Psoas muscle (tissue), 8 donors: ENCODE results near the gene PITPNM1. TPM values are rescaled to one million over a fixed set of nuclear protein-coding genes. Genes with fewer than 3 reads are reported as not detected.
A peak's percentile ranks its signal among the peaks of the same experiment; 100 is the strongest.

Source experiments
- ATAC-seq, 4 donors: fragments of 200-7000 bp; cut with Tn5 transposase; one replicate each; pipeline ENCODE4 v1.9.1; 2020; ENCODE audit warnings: moderate library complexity in 3 of 4, mild to moderate bottlenecking in 2 of 4
- DNase-seq, 2 donors: peaks; one replicate each; pipeline ENCODE4 v3.0.0-alpha.2; 2020
- H3K27ac ChIP-seq: fragments of 200-600 bp; one replicate; pipeline ENCODE4 v1.8.0; 2022
- H3K27me3 ChIP-seq, 3 donors: fragments of 200-600 bp in 1 of 3; one replicate each; pipeline versions ENCODE4 v1.6.1 to v1.8.0; 2013 to 2022; ENCODE audit warnings: low read length in 2 of 3, mild to moderate bottlenecking in 2 of 3, moderate library complexity in 1 of 3; ENCODE audit not compliant: insufficient read depth in 3 of 3
- H3K36me3 ChIP-seq, 2 donors: fragments of 200-600 bp in 1 of 2; one replicate each; pipeline versions ENCODE4 v1.6.1 to v1.8.0; 2013 to 2022; ENCODE audit warnings: low read depth in 1 of 2, mild to moderate bottlenecking in 1 of 2, moderate library complexity in 1 of 2; ENCODE audit not compliant: insufficient read depth in 1 of 2
- H3K4me1 ChIP-seq: fragments of 200-600 bp; one replicate; pipeline ENCODE4 v1.8.0; 2022
- H3K4me3 ChIP-seq: fragments of 200-600 bp; one replicate; pipeline ENCODE4 v1.8.0; 2022; ENCODE audit warnings: mild to moderate bottlenecking
- H3K9me3 ChIP-seq: fragments of 200-600 bp; one replicate; pipeline ENCODE4 v1.8.0; 2022
- WGBS, 3 donors: extraction: QIAGEN DNeasy Blood & Tissue Kit; methylation state at CpG; one replicate each; pipeline versions ENCODE4 v1.1.6 to v1.1.7; 2013; 5-methylcytosine and 5-hydroxymethylcytosine counted together
- intact Hi-C, 2 donors: fragments of 100-400 bp; cut with DNase I; formaldehyde crosslinking; loops; one replicate each; pipeline versions ENCODE4 v1.11.0 to v1.14.2; 2022
- polyA plus RNA-seq, 3 donors: library from polyadenylated mRNA; stranded (reverse); fragments of 200-250 nt; gene quantifications; one replicate each; pipeline ENCODE4 v1.2.3, GENCODE V29; 2013
- total RNA-seq, 4 donors: library from RNA; stranded (reverse); fragmentation: NEBNext Ultra II Directional in 2 of 4; extraction: Animal tissue kit (Norgen Biotek cat#: 25700) in 2 of 4; gene quantifications; one replicate each; pipeline versions ENCODE4 v1.2.1 to v1.2.4, GENCODE V29; 2021 to 2023
- TF ChIP-seq, protein P1 (sequence below): fragments of 200-600 bp; IDR thresholded peaks from one replicate; pipeline ENCODE4 v1.8.0; 2022; ENCODE audit warnings: antibody characterized with exemption
- donor health status: healthy with polysubstance abuse.
- donor health status: DM: no; HTN: no; CAD: no; lungs with moderate emphysema.
- donor health status: Bipolar disorder and iron deficiency.
- donor health status: healthy.
- donor health status: DM: yes; HTN: yes; CAD: no.
- donor health status: DM: no; HTN: no; CAD: no.
- donor health status: DM: no; HTN: no; CAD: no.
- donor health status: DM: yes; HTN: yes; CAD: no.

The PITPNM1 gene
- total and polyA plus RNA-seq, 7 donors, result 2.3 to 16.1 (median 7.1) TPM

DNA sequence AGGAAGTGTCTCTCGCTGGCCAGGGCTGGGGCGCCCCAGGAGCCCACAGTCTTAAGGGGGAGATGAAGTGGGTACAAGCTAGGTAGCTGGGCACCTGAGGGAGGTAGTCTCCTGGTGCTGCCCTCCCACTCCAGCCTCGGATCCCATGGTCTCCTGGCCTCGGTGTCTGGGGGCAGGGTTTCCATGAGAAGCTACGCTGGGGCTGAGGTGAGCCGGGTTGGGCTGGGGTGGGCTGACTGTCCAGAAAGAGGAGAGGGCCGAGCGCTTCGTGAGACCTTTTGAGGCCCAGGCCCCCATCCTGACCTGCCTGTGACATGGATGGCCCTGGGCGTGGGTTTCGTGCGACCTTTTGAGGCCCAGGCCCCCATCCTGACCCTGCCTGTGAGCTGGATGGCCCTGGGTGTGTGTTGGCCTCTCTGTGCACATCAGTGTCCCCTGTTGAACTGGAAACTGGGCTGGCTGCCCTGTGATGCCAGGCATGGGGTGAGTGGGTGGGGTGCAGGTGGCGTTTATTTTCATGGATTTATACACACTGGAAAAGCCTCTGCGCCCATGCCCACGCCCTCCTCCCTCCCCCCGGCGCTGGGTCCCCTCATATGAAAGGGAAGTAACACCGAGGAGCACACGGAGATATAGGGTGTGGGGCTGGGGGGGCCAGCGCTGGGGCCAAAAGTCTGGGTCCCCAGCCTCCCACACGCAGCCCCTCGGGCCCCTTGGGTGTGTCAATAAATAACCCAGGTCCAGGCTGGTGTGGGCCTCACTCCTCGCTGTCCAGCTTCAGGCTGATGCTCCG is 13.7 kb downstream of the PITPNM1 start:
- H3K27ac ChIP-seq, result no peak overlapping the region
- H3K27me3 ChIP-seq, result no peaks in the 10 kb centered on the region
- intact Hi-C loops, result no loop called here
- H3K4me3 ChIP-seq, result no peak overlapping the region
- peaks cover 0 to 44% of the 10 kb centered on the region in 2 donors for H3K36me3 ChIP-seq
- WGBS, 3 donors, result 72 to 81% (median 80%) methylated on average over 21 to 24 of the region's 24 CpGs
- ATAC-seq (no peak), DNase-seq (no peak)
- TF ChIP-seq, protein P1, sequence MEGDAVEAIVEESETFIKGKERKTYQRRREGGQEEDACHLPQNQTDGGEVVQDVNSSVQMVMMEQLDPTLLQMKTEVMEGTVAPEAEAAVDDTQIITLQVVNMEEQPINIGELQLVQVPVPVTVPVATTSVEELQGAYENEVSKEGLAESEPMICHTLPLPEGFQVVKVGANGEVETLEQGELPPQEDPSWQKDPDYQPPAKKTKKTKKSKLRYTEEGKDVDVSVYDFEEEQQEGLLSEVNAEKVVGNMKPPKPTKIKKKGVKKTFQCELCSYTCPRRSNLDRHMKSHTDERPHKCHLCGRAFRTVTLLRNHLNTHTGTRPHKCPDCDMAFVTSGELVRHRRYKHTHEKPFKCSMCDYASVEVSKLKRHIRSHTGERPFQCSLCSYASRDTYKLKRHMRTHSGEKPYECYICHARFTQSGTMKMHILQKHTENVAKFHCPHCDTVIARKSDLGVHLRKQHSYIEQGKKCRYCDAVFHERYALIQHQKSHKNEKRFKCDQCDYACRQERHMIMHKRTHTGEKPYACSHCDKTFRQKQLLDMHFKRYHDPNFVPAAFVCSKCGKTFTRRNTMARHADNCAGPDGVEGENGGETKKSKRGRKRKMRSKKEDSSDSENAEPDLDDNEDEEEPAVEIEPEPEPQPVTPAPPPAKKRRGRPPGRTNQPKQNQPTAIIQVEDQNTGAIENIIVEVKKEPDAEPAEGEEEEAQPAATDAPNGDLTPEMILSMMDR, result no peak
- no peaks in the 10 kb centered on the region for H3K9me3 ChIP-seq
- H3K4me1 ChIP-seq, result no peaks in the 10 kb centered on the region

DNA sequence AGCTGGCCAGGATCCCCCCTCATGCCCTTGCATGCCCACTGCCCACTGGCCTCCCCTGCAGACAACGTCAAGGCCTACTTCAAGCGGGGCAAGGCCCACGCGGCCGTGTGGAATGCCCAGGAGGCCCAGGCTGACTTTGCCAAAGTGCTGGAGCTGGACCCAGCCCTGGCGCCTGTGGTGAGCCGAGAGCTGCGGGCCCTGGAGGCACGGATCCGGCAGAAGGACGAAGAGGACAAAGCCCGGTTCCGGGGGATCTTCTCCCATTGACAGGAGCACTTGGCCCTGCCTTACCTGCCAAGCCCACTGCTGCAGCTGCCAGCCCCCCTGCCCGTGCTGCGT is 14.5 kb downstream of the PITPNM1 start:
- H3K36me3 ChIP-seq, result peaks cover 0 to 44% of the 10 kb centered on the region in 2 donors
- TF ChIP-seq, protein P1, result no peak
- 64 to 67% (median 66%) methylated on average over 13 to 15 of the region's 15 CpGs for WGBS, 3 donors
- ATAC-seq (no peak), DNase-seq (no peak)
- intact Hi-C loops, result no loop called here
- no peaks in the 10 kb centered on the region for H3K9me3 ChIP-seq
- no peak overlapping the region for H3K4me3 ChIP-seq
- no peaks in the 10 kb centered on the region for H3K27me3 ChIP-seq
- no peaks in the 10 kb centered on the region for H3K4me1 ChIP-seq
- H3K27ac ChIP-seq, result no peak overlapping the region

DNA sequence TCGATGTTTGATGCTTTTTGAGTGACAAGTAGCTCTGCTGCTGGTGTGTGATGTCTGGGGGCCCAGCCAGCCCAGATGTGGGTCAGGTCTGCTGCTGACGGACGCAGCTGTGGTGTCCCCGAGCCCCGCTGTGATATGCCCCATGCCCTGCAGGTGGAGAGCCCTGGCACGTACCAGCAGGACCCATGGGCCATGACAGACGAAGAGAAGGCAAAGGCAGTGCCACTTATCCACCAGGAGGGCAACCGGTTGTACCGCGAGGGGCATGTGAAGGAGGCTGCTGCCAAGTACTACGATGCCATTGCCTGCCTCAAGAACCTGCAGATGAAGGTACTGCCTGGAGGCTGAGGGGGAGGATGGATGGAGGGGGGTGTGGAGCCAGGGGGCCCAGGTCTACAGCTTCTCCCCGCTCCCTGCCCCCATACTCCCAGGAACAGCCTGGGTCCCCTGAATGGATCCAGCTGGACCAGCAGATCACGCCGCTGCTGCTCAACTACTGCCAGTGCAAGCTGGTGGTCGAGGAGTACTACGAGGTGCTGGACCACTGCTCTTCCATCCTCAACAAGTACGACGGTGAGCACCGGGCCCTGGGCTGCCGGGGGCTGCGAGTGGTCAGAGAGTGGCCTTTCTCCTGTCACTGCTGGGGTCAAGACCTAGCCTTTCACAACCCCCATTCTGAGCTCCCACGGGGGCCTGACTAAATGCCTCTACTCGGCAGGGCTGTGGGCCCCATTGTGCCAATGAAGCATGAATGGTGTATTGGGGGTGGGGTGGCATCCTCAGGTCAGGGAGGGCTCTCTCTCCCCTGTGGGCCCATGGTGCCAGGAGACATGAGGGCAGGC is 15.1 kb downstream of the PITPNM1 start:
- WGBS, 3 donors, result 79 to 83% (median 83%) methylated on average over 21 to 23 of the region's 23 CpGs
- intact Hi-C loops, result no loop called here
- Histone ChIP-seq H3K27ac (no peak overlapping the region), H3K36me3 (peaks cover 0 to 44% of the 10 kb centered on the region in 2 donors), H3K9me3 (no peaks in the 10 kb centered on the region), H3K4me1 (no peaks in the 10 kb centered on the region), H3K27me3 (no peaks in the 10 kb centered on the region), H3K4me3 (no peak overlapping the region)
- DNase-seq, result no peak
- peak; percentile 42 to 71 (median 47) for ATAC-seq
- TF ChIP-seq, protein P1, result no peak

DNA sequence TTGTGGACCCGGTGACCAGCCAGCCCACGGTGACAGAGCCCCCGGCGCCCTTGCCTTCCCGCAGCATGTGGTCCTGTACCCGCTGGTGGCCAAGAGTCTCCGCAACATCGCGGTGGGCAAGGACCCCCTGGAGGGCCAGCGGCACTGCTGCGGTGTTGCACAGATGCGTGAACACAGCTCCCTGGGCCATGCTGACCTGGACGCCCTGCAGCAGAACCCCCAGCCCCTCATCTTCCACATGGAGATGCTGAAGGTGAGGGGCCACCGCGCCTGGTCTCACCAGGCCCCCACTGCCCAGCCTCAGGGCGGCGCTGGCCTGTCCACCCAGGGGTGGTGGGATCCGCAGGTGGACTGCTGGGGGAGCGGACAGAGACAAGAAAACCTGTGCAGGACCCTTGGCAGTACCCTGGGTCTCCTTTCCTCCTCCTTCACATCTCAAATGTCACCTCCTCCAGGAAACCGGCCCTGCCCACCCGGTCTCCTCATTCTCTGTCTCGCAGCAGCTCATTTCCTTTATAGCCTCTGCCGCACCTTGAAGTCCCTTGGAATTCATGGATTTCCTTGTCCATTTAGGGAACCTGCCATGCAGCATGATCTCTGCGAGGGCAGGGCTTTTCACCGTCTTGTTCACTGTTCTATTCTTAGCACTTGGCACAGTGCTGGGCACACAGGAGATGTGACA is 15.8 kb downstream of the PITPNM1 start:
- 81 to 84% (median 83%) methylated on average over 23 to 25 of the region's 25 CpGs for whole genome bisulfite sequencing, 3 donors
- intact Hi-C loops, result no loop called here
- H3K36me3 ChIP-seq, result peaks cover 0 to 49% of the 10 kb centered on the region in 2 donors

More for the DNA sequence above, 15.8 kb downstream of the PITPNM1 start:
- Histone ChIP-seq H3K4me3 (no peak overlapping the region), H3K9me3 (no peaks in the 10 kb centered on the region), H3K27me3 (no peaks in the 10 kb centered on the region), H3K4me1 (no peaks in the 10 kb centered on the region), H3K27ac (no peak overlapping the region)
- no peak for ATAC-seq
- no peak for DNase-seq
- TF ChIP-seq, protein P1, result no peak
